GM18867 (cell line): ENCODE measurements around the gene EP300.
"Not testable (repeated sequence)": the region's sequence is repeated elsewhere in the genome, so short reads cannot be mapped to it uniquely, and the experiment has no call there.

Experiments used
- ATAC-seq: cut with Tn5 transposase; IDR thresholded peaks from one replicate; pipeline ENCODE4 v1.9.1; 2021; ENCODE audit warnings: mild to moderate bottlenecking, moderate library complexity; ENCODE audit not compliant: unreplicated experiment

The EP300 gene

DNA sequence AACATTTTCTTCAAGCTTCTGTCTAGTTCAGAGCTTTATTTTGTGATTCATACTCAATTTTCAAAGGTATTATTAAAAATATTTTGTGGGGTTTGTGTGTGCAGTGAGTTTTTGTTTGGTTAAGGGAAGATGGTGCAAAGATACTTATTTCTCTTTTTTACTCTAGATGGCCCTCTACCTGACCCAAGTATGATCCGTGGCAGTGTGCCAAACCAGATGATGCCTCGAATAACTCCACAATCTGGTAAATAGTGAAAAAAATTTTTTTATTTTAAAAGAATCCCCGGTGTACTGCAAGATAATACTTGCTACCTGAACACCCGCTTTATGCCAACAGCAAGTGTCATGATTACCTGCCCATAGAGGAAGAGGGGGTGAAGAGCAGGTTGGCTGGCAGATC lies 54.2 kb downstream of the EP300 start:
- ATAC-seq = no peak

DNA sequence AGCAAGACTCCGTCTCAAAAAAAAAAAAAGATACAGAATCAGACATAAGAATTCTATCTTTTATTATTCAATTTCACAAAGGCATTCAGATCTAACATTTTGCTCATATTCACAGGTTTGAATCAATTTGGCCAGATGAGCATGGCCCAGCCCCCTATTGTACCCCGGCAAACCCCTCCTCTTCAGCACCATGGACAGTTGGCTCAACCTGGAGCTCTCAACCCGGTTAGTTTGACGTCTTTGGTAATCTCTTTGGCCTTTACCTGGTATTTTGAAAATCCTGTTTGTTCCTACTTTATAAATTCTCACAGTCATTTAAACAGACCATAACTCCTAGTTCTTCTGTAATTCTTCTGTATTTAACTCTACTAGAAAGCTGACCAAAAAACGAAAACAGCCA lies 55.3 kb downstream of the EP300 start:
- no peak for ATAC-seq

DNA sequence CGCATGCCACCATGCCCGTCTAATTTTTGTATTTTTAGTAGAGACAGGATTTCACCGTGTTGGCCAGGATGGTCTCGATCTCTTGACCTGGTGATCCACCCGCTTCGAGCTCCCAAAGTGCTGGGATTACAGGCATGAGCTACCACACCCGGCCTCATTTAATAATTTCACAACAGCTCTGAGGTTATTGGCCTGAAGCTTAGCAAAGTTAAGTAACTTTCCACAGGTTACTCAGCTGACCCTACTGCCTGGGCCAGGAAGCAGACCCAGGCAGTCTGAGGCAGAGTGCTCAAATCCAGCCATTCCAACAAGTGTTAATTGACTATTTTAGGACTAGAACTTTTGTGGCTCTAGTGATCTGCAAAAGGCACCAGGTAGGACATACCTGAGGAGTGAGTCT lies 60.5 kb downstream of the EP300 start:
- ATAC-seq = no peak

DNA sequence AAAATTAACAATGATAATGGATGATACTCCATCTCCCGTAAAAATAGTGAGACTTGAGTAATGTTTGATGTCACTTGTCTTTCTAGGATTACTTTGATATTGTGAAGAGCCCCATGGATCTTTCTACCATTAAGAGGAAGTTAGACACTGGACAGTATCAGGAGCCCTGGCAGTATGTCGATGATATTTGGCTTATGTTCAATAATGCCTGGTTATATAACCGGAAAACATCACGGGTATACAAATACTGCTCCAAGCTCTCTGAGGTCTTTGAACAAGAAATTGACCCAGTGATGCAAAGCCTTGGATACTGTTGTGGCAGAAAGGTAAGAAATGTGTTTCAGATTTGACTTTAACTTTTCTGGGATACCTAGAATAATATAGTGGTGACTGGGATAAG lies 64.7 kb downstream of the EP300 start:
- ATAC-seq = no peak

DNA sequence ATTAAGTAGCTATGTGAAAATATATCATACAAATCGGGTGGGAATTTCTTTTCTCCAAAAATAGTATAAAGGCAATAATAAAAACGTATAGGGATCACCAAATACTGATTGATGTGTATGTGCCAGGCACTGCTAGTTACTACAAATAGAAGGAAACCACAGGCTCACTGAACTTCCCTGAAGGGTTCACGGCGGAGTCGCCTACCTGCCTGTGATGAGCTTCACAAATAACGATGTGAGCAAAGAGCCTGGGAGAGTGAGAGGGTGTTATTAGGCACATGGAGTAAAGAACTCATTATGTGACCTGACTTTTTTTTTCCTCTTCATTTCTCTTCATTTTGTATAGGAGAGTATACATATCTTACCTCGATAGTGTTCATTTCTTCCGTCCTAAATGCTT lies 76.8 kb downstream of the EP300 start:
- ATAC-seq = no peak

DNA sequence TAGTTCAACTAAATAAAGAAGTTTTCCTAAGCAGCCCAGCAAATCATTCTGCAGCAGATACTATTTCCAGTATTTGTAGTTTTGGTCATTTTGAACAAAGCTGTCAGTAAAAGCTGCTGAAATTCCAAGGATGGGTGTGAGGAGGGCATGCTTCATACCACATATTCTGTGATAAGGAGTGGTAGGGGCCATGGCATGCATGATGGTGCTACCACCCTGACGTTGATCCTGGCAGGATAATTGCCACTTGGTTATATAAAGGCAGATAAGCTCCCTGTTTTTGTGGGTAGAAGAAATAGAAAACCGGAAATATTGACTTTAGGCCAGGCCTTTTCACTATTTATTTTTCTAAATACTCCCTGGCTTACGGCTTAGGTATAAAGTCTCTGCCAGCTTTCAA lies 79.6 kb downstream of the EP300 start:
- ATAC-seq = no peak

DNA sequence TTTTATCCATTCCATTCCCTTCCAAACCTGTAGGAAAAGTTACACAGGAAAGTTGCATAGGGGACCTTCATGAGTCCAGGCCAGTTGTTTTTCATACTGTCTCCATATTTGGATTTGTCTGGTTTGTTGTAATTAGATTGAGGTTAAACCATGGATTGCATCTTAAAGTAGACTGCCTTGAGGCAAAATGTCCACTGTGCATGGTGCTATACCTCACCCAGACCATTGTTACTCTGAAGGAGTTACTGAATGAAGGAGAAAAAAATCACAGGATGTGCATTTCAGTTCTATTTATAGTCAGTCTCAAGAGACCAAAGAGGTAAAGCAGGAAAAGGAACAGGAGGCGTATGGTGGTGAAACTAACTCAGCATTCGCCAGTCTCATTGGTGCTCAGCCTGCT lies 83.2 kb downstream of the EP300 start:
- ATAC-seq = no peak

DNA sequence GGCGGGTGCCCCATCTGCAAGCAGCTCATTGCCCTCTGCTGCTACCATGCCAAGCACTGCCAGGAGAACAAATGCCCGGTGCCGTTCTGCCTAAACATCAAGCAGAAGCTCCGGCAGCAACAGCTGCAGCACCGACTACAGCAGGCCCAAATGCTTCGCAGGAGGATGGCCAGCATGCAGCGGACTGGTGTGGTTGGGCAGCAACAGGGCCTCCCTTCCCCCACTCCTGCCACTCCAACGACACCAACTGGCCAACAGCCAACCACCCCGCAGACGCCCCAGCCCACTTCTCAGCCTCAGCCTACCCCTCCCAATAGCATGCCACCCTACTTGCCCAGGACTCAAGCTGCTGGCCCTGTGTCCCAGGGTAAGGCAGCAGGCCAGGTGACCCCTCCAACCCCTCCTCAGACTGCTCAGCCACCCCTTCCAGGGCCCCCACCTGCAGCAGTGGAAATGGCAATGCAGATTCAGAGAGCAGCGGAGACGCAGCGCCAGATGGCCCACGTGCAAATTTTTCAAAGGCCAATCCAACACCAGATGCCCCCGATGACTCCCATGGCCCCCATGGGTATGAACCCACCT lies 84.7 kb downstream of the EP300 start:
- ATAC-seq = no peak

DNA sequence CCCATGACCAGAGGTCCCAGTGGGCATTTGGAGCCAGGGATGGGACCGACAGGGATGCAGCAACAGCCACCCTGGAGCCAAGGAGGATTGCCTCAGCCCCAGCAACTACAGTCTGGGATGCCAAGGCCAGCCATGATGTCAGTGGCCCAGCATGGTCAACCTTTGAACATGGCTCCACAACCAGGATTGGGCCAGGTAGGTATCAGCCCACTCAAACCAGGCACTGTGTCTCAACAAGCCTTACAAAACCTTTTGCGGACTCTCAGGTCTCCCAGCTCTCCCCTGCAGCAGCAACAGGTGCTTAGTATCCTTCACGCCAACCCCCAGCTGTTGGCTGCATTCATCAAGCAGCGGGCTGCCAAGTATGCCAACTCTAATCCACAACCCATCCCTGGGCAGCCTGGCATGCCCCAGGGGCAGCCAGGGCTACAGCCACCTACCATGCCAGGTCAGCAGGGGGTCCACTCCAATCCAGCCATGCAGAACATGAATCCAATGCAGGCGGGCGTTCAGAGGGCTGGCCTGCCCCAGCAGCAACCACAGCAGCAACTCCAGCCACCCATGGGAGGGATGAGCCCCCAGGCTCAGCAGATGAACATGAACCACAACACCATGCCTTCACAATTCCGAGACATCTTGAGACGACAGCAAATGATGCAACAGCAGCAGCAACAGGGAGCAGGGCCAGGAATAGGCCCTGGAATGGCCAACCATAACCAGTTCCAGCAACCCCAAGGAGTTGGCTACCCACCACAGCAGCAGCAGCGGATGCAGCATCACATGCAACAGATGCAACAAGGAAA lies 85.4 kb downstream of the EP300 start:
- no peak for ATAC-seq

DNA sequence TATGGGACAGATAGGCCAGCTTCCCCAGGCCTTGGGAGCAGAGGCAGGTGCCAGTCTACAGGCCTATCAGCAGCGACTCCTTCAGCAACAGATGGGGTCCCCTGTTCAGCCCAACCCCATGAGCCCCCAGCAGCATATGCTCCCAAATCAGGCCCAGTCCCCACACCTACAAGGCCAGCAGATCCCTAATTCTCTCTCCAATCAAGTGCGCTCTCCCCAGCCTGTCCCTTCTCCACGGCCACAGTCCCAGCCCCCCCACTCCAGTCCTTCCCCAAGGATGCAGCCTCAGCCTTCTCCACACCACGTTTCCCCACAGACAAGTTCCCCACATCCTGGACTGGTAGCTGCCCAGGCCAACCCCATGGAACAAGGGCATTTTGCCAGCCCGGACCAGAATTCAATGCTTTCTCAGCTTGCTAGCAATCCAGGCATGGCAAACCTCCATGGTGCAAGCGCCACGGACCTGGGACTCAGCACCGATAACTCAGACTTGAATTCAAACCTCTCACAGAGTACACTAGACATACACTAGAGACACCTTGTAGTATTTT lies 86.1 kb downstream of the EP300 start:
- ATAC-seq = no peak

DNA sequence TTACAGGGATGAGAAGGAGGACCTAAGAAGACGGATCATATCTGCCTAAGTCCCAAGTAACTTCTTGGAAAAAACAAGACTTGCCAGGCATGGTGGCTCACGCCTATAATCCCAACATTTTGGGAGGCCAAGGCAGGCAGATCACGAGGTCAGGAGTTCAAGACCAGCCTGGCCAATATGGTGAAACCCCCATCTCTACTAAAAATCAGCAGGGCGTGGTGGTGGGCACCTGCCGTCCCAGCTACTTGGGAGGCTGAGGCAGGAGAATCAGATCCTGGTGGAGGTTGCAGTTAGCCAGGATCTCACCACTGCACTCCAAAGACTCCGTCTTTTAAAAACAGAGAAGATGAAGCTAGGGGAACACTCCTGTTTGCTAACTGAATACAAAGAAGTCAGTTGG lies 88.0 kb downstream of the EP300 start:
- ATAC-seq = not testable (repeated sequence)

DNA sequence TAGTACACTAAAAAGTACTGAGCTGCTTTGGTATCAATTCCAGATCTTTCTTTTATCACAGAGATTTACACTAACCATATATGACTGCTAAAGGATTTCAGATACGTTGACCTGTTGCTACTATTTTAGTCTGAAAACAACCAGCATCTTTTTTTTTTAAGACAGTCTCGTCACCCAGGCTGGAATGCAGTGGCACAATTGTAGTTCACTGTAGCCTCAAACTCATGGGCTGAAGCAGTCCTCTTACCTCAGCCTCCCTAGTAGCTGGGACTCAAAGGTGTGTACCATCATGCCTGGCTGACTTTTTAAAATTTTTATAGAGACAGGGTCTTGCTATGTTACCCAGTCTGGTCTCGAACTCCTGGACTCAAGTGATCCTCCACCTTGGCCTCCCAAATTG lies 88.5 kb downstream of the EP300 start:
- no peak for ATAC-seq

DNA sequence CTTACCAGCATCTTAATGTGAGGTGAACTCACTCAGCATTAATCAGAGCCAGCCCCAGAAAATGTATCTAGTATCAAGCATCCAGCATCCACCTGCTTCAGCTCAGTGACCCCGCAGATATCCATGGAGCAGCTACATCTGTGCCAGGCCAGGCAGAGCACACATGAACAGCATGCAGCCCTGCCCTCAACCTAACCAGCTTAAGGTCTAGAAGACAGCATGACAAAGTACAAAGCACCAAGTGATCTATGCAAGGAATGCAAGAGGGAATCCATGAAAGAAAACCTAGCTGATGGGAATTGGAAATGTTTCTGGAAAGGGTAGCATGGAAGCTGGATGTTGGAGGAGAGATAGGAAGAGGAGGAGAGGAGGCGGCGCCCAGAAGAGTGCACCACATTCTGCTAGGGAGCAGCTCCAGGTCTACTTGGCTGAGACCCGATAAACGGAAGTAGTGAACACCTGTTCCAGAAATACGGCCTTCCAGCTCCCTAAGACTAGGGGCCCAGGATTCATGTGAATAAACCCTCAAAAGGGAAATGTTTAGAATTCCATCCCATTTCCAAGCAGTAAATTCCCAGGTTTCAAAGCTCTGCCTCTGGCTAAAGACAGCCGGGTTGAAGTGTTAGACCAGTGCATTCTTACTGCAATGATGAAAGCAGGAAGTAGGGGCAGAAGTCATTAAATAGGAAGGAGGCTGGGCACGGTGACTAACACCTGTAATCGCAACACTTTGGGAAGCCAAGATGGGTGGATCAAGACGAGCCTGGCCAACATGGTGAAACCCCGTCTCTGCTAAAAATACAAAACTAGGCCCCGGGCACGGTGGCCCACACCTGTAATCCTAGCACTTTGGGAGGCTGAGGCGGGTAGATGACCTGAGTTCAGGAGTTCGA lies 89.2 kb downstream of the EP300 start:
- ATAC-seq = no peak

DNA sequence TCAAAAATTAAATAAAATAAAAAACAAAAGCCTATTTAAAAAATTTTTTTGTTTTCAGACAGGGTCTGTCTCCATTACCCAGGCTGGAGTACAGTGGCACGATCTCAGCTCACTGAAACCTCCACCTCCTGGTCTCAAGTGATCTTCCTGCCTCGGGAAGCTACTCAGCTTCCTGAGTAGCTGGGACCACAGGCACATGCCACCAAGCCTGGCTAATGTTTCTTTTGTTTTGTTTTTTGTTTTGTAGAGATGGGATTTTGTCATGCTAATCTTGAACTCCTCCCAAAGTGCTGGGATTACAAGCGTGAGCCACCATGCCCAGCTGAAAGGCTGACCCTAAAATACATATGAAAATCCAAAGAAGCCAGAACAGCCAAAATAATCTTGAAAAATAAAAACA lies 92.3 kb downstream of the EP300 start:
- ATAC-seq = no peak

DNA sequence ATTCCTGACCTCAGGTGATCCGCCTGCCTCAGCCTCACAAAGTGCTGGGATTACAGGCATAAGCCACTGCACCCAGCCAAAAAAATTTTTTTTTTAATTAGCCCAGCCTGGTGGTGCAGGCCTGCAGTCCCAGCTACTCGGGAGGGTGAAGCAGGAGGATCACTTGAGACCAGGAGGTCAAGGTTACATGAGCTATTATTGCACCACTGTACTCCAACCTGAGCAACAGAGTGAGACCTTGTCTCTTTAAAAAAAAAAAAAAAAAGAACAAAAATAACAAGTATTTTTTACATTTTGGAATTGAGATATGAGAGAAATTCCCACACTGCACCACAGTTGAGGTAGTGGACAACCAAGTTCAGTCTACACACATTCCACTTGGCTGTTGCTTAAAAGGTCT lies 99.1 kb downstream of the EP300 start:
- no peak for ATAC-seq

DNA sequence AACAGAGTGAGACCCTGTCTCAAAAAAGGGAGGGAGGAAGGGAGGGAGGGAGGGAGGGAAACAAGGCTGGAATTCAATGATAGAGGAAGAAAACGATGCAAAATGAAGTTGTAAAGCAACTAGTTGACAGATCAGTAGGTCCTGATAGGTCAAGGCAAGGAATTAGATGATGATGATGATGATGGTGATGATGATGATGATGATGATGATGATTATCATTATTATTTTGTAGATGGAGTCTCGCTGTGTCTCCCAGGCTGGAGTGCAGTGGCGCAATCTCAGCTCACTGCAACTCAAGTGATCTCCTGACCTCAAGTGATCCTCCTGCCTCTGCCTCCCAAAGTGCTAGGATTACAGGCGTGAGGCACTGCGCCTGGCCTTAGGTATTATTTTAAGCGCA lies 101.4 kb downstream of the EP300 start:
- ATAC-seq = no peak

DNA sequence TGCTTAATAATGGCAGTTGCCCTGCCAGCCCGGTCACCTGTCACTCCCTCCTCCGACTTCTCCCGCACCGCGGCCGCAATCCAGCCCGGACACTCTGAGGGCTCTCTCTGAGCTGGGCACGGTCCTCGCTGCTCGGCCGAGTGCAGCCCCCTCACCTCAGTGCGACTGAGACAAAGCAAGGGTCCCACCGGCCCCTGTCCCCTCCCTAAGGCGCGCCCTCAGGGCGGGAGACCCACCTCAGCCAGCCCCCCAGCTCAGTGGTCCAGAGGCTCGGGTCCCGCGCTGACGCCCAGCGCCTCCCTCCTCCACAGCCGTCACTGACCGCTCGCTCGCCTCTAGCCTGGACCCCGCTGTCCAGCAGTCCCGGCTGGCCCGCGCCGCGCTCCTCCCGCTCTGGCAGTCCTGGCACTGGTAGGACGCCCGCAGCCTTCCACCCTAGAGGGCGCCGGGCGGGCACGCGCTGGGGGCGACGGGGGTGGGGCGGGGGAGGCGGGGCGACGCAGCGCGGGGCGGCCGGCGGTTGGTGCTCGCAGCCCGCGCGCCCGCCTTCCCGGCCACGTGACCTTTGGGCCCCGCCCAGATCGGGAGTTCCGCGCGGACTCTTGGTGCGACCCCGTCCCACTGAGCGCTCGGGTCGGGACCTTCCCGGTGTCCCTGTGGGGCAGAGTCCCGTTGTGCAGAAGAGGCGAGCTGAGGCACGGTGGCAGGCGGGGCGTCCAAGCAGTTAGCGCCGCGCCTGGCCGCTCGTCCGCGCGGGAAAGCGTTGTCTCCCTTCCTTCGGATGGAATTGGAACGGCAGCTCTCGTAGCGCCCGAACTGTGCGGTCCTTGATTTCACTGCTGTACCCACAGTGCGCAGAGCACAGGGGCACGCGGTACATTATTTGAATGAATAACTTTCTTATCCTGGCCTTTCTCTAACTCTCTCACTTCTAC lies 104.9 kb downstream of the EP300 start:
- peak; percentile 83 for ATAC-seq

DNA sequence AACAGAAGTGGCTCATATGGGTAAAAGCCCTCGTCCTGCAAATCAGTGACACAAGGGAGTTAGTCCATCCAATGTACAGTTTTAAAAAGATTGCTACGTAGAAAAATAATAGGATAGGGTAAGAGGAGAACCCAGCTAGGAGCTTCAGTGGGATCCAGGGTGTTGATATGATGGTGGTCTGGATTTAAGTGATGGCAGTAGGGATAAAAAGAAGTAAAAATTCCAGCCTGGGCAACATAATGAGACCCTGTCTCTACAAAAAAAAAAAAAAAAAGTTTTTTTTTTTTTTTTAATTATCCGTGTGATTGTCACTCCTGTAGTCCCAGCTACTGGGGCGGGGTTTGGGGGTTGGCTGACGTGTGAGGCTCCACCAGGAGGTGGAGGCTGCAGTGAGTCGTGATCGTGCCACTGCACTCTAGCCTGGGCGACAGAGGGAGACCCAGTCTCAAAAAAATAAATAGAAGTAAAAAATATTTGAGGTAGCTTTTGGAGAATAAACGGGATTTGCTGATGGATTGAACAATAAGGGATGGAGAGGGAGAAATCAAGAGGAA lies 105.7 kb downstream of the EP300 start:
- ATAC-seq = no peak

DNA sequence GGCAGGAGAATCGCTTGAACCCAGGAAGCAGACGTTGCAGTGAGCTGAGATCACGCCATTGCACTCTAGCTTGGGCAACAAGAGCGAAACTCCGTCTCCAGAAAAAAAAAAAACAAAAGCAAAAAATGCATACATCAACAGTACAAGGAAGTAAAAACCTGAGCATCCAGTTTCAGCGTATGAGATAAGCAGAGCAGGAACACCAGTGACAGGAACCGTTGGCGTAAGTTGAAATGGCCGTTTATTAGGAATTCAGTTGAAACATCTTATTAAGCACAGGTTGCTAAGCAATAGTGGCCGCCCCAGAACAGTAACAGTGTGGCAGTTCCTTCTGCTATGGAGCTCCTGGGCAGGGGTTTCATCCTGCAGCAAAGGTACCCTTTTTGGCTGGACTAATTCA lies 108.7 kb downstream of the EP300 start:
- ATAC-seq = no peak

DNA sequence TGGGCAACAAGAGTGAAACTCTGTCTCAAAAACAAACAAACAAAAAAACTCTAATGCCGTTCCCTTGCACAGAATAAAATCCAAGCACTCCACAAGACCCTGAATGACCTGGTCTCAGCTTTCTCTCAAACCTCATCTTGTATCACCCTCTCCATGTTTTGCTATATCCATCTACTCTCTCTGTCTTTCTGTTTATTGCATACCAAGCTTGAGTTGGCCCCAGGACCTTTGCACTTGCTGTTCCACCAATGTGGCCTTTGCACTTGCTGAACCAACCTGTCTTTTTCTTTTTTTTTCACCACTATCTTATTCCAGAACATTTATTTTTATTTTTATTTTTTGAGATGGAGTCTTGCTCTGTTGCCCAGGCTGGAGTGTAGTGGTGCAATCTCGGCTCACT lies 110.7 kb downstream of the EP300 start:
- no peak for ATAC-seq
